Trophoblast cell (in vitro differentiated cells and primary cell): Measurements from ENCODE around the gene DDX42.

Source experiments
- DNase-seq, 2 donors: peaks; one replicate each; pipeline ENCODE4 v3.0.0-alpha.2; 2016
- H2AFZ ChIP-seq: 2 replicates; pipeline ENCODE4 v1.6.1; 2013; ENCODE audit warnings: low read length, moderate library complexity, mild to moderate bottlenecking; ENCODE audit not compliant: insufficient read depth, poor library complexity
- H2AK5ac ChIP-seq: 2 replicates; pipeline ENCODE4 v1.6.1; 2013; ENCODE audit warnings: mild to moderate bottlenecking, low read length
- H2BK120ac ChIP-seq: 2 replicates; pipeline ENCODE4 v1.6.1; 2013; ENCODE audit warnings: low read length, mild to moderate bottlenecking, moderate library complexity; ENCODE audit not compliant: insufficient read depth, poor library complexity
- H2BK12ac ChIP-seq: 2 replicates; pipeline ENCODE4 v1.6.1; 2013; ENCODE audit warnings: mild to moderate bottlenecking, low read length, moderate library complexity
- H2BK5ac ChIP-seq: 2 replicates; pipeline ENCODE4 v1.6.1; 2013; ENCODE audit warnings: low read length, low read depth, moderate library complexity, mild to moderate bottlenecking; ENCODE audit not compliant: poor library complexity
- H3K14ac ChIP-seq: 2 replicates; pipeline ENCODE4 v1.6.1; 2013; ENCODE audit warnings: mild to moderate bottlenecking, low read length
- H3K18ac ChIP-seq: 2 replicates; pipeline ENCODE4 v1.6.1; 2013; ENCODE audit warnings: mild to moderate bottlenecking, low read length
- H3K23ac ChIP-seq: 2 replicates; pipeline ENCODE4 v1.6.1; 2013; ENCODE audit warnings: low read length
- H3K27ac ChIP-seq: 2 replicates; pipeline ENCODE4 v1.5.1; 2013; ENCODE audit warnings: low read depth, mild to moderate bottlenecking, inconsistent platforms, low read length, moderate library complexity
- H3K27me3 ChIP-seq: 2 replicates; pipeline ENCODE4 v1.6.1; 2013; ENCODE audit warnings: inconsistent platforms, mild to moderate bottlenecking, low read length, moderate library complexity; ENCODE audit not compliant: insufficient read depth
- H3K36me3 ChIP-seq, 2 experiments: 1 replicate in 1 of 2; 2 replicates in 1 of 2; pipeline ENCODE4 v1.6.1; 2013; ENCODE audit warnings: low read length in 2 of 2, mild to moderate bottlenecking in 2 of 2, moderate library complexity in 1 of 2; ENCODE audit not compliant: insufficient read depth in 2 of 2, control insufficient read depth in 1 of 2
- H3K4ac ChIP-seq: 2 replicates; pipeline ENCODE4 v1.6.1; 2013; ENCODE audit warnings: low read depth, mild to moderate bottlenecking, low read length, moderate library complexity
- H3K4me1 ChIP-seq, 2 experiments: 1 replicate in 1 of 2; 2 replicates in 1 of 2; pipeline ENCODE4 v1.6.1; 2013; ENCODE audit warnings: low read length in 2 of 2, mild to moderate bottlenecking in 2 of 2, moderate library complexity in 1 of 2; ENCODE audit not compliant: insufficient read depth in 2 of 2, control insufficient read depth in 1 of 2
- H3K4me2 ChIP-seq: 2 replicates; pipeline ENCODE4 v1.6.1; 2013; ENCODE audit warnings: inconsistent platforms, mild to moderate bottlenecking, low read length, moderate library complexity
- H3K4me3 ChIP-seq: 2 replicates; pipeline ENCODE4 v1.5.1; 2013; ENCODE audit warnings: mild to moderate bottlenecking, low read depth, low read length, inconsistent platforms
- H3K79me1 ChIP-seq: one replicate; pipeline ENCODE4 v1.6.1; 2013; ENCODE audit warnings: low read length
- H3K79me2 ChIP-seq: 2 replicates; pipeline ENCODE4 v1.6.1; 2013; ENCODE audit warnings: low read length, mild to moderate bottlenecking; ENCODE audit not compliant: control insufficient read depth, insufficient read depth, poor library complexity
- H3K9ac ChIP-seq: 2 replicates; pipeline ENCODE4 v1.6.1; 2013; ENCODE audit warnings: mild to moderate bottlenecking, low read length
- H3K9me3 ChIP-seq: 2 replicates; pipeline ENCODE4 v1.6.1; 2013; ENCODE audit warnings: low read depth, mild to moderate bottlenecking, control low read depth, inconsistent platforms, low read length; ENCODE audit not compliant: insufficient read depth
- H4K12ac ChIP-seq: 2 replicates; pipeline ENCODE4 v1.6.1; 2013; ENCODE audit warnings: low read depth, mild to moderate bottlenecking, low read length, moderate library complexity
- H4K8ac ChIP-seq: 2 replicates; pipeline ENCODE4 v1.6.1; 2013; ENCODE audit warnings: low read depth, mild to moderate bottlenecking, low read length, moderate library complexity
- H4K91ac ChIP-seq: one replicate; pipeline ENCODE4 v1.6.1; 2013; ENCODE audit warnings: low read depth, mild to moderate bottlenecking, low read length, moderate library complexity
- WGBS: extraction: QIAGEN DNeasy Blood & Tissue Kit; methylation state at CpG from one replicate; pipeline ENCODE4 v1.1.7; 2013; ENCODE audit warnings: missing lambda C conversion rate; ENCODE audit not compliant: insufficient read length, insufficient coverage; ENCODE audit errors: extremely low coverage; 5-methylcytosine and 5-hydroxymethylcytosine counted together

Gene DDX42

GRCh38 chr17:63764716-63765115, 9.3 kb upstream of the DDX42 start:
- Histone ChIP-seq H3K18ac (no peak overlapping the region), H3K79me1 (no peaks in the 10 kb centered on the region), H3K36me3 (peaks cover 14 to 19% of the 10 kb centered on the region in 2 experiments), H2BK12ac (no peak overlapping the region), H3K27me3 (no peaks in the 10 kb centered on the region), H4K12ac (no peak overlapping the region), H3K4me3 (no peak overlapping the region), H3K27ac (no peak overlapping the region), H3K4me1 (no peaks in the 10 kb centered on the region), H3K79me2 (peaks cover 5% of the 10 kb centered on the region), H2BK120ac (no peak overlapping the region), H4K8ac (no peak overlapping the region), H3K14ac (no peak overlapping the region), H4K91ac (no peak overlapping the region), H2AK5ac (no peak overlapping the region), H3K9me3 (no peaks in the 10 kb centered on the region), H3K4ac (no peak overlapping the region), H3K23ac (no peak overlapping the region), H3K9ac (no peak overlapping the region), H2BK5ac (no peak overlapping the region), H2AFZ (no peak overlapping the region), H3K4me2 (no peak overlapping the region)
- no peak for DNase-seq
- WGBS: no CpG with 5 or more reads among the region's 4 CpGs

- H3K9ac ChIP-seq: no peak overlapping the region
- no peak for DNase-seq
Observed at GRCh38 chr17:63766754-63767153, 7.2 kb upstream of the DDX42 start.

GRCh38 chr17:63768433-63768832, 5.5 kb upstream of the DDX42 start:
- Histone ChIP-seq H3K27ac (no peak overlapping the region), H3K79me2 (peaks cover 10% of the 10 kb centered on the region), H3K23ac (no peak overlapping the region), H3K79me1 (peaks cover 3% of the 10 kb centered on the region), H3K36me3 (peaks cover 6% of the 10 kb centered on the region in 2 experiments), H3K4me1 (peaks cover 0 to 2% of the 10 kb centered on the region in 2 experiments), H4K12ac (no peak overlapping the region), H2AFZ (no peak overlapping the region), H4K8ac (no peak overlapping the region), H4K91ac (no peak overlapping the region), H2BK12ac (peak overlapping the region; percentile 22), H3K27me3 (no peaks in the 10 kb centered on the region), H3K18ac (no peak overlapping the region), H3K4me2 (no peak overlapping the region), H3K4ac (peak overlapping the region; percentile 97), H3K9ac (no peak overlapping the region), H3K4me3 (no peak overlapping the region), H2BK5ac (no peak overlapping the region), H2BK120ac (no peak overlapping the region), H3K14ac (no peak overlapping the region), H2AK5ac (no peak overlapping the region), H3K9me3 (no peaks in the 10 kb centered on the region)
- peak; percentile 4 to 43 for DNase-seq
- WGBS: no CpG with 5 or more reads among the region's 7 CpGs

More at GRCh38 chr17:63766754-63767153, 7.2 kb upstream of the DDX42 start:
- H3K18ac ChIP-seq: no peak overlapping the region
- no peaks in the 10 kb centered on the region for H3K9me3 ChIP-seq
- H4K8ac ChIP-seq: no peak overlapping the region
- peaks cover 11 to 13% of the 10 kb centered on the region in 2 experiments for H3K36me3 ChIP-seq
- no peak overlapping the region for H2BK12ac ChIP-seq
- no peaks in the 10 kb centered on the region for H3K79me1 ChIP-seq
- no peak overlapping the region for H3K14ac ChIP-seq
- no peak overlapping the region for H4K12ac ChIP-seq
- H2BK120ac ChIP-seq: no peak overlapping the region
- no peak overlapping the region for H3K4me2 ChIP-seq
- H3K27ac ChIP-seq: no peak overlapping the region
- H3K79me2 ChIP-seq: peaks cover 7% of the 10 kb centered on the region
- no peak overlapping the region for H3K4me3 ChIP-seq
- H2AK5ac ChIP-seq: no peak overlapping the region
- no peak overlapping the region for H4K91ac ChIP-seq
- peak overlapping the region; percentile 27 for H3K4ac ChIP-seq
- H3K23ac ChIP-seq: no peak overlapping the region
- no peaks in the 10 kb centered on the region for H3K27me3 ChIP-seq
- H2BK5ac ChIP-seq: no peak overlapping the region
- no peak overlapping the region for H2AFZ ChIP-seq
- H3K4me1 ChIP-seq: peaks cover 0 to 2% of the 10 kb centered on the region in 2 experiments

GRCh38 chr17:63772801-63773271, 1.1 kb upstream of the DDX42 start:
- no peak overlapping the region for H2AK5ac ChIP-seq
- H3K79me2 ChIP-seq: peaks cover 28% of the 10 kb centered on the region
- H3K27me3 ChIP-seq: no peaks in the 10 kb centered on the region
- H3K9me3 ChIP-seq: no peaks in the 10 kb centered on the region
- H3K23ac ChIP-seq: no peak overlapping the region
- peak overlapping the region; percentile 94 for H3K4me3 ChIP-seq
- peaks cover 5 to 7% of the 10 kb centered on the region in 2 experiments for H3K36me3 ChIP-seq
- H4K12ac ChIP-seq: no peak overlapping the region
- DNase-seq: peak in 1 of 2 donors; percentile 32
- peak overlapping the region; percentile 68 for H3K27ac ChIP-seq
- peak overlapping the region; percentile 85 for H3K4ac ChIP-seq
- peaks cover 12% of the 10 kb centered on the region for H3K79me1 ChIP-seq
- H2AFZ ChIP-seq: peak overlapping the region; percentile 84
- WGBS: no CpG with 5 or more reads among the region's 7 CpGs
- peak overlapping the region; percentile 67 for H4K91ac ChIP-seq
- H2BK12ac ChIP-seq: no peak overlapping the region
- peak overlapping the region; percentile 96 for H3K4me2 ChIP-seq
- H2BK5ac ChIP-seq: peak overlapping the region; percentile 23
- peak overlapping the region; percentile 16 for H2BK120ac ChIP-seq
- peaks cover 0 to 4% of the 10 kb centered on the region in 2 experiments for H3K4me1 ChIP-seq
- peak overlapping the region; percentile 49 for H3K14ac ChIP-seq
- H3K9ac ChIP-seq: peak overlapping the region; percentile 89
- H4K8ac ChIP-seq: peak overlapping the region; percentile 67
- H3K18ac ChIP-seq: peak overlapping the region; percentile 22
